ENCODE measurements around the gene ADORA3. TPM values are rescaled to one million over a fixed set of nuclear protein-coding genes. Genes with fewer than 3 reads are reported as not detected.

The ADORA3 gene
- total RNA-seq, 1 donor, result not detected

GRCh38 chr1:111490220-111490619 lies 13.2 kb downstream of the ADORA3 start:
- no peak for TF ChIP-seq CTCF (IDR thresholded peaks at IDR 0.05; ENCODE audit: extremely low read depth, low read depth, low read length)
- no peak for DNase-seq (ENCODE audit: insufficient read length, low spot score, missing footprints)
- no peak overlapping the region for H2AFZ ChIP-seq (ENCODE audit: low read length)
- no peaks in the 10 kb centered on the region for H3K36me3 ChIP-seq (ENCODE audit: insufficient read depth, low read length)
- no peaks in the 10 kb centered on the region for H3K79me2 ChIP-seq (ENCODE audit: insufficient read depth, low read length)
- no peaks in the 10 kb centered on the region for H4K20me1 ChIP-seq (ENCODE audit: insufficient read depth, low read length)
- no peak overlapping the region for H3K4me2 ChIP-seq (ENCODE audit: insufficient read depth, low read length)
- no peak overlapping the region for H3K27ac ChIP-seq (ENCODE audit: low read depth, low read length)
- H3K9me3 ChIP-seq (ENCODE audit: low read depth, low read length), result no peaks in the 10 kb centered on the region
- H3K4me3 ChIP-seq (ENCODE audit: insufficient read depth, low read length), result no peak overlapping the region
- peaks cover 10% of the 10 kb centered on the region for H3K27me3 ChIP-seq (ENCODE audit: insufficient read depth, low read length)
- no peaks in the 10 kb centered on the region for H3K4me1 ChIP-seq (ENCODE audit: insufficient read depth, low read length)

- Histone ChIP-seq H4K20me1 (ENCODE audit: insufficient read depth, low read length) (no peaks in the 10 kb centered on the region), H3K4me1 (ENCODE audit: insufficient read depth, low read length) (no peaks in the 10 kb centered on the region), H3K27ac (ENCODE audit: low read depth, low read length) (no peak overlapping the region), H3K4me3 (ENCODE audit: insufficient read depth, low read length) (no peak overlapping the region), H3K9me3 (ENCODE audit: low read depth, low read length) (no peaks in the 10 kb centered on the region), H3K27me3 (ENCODE audit: insufficient read depth, low read length) (peaks cover 10% of the 10 kb centered on the region), H3K4me2 (ENCODE audit: insufficient read depth, low read length) (no peak overlapping the region), H3K79me2 (ENCODE audit: insufficient read depth, low read length) (no peaks in the 10 kb centered on the region), H2AFZ (ENCODE audit: low read length) (no peak overlapping the region), H3K36me3 (ENCODE audit: insufficient read depth, low read length) (no peaks in the 10 kb centered on the region)
- no peak for TF ChIP-seq CTCF (IDR thresholded peaks at IDR 0.05; ENCODE audit: extremely low read depth, low read depth, low read length)
- no peak for DNase-seq (ENCODE audit: insufficient read length, low spot score, missing footprints)
Observed at GRCh38 chr1:111489604-111490003, 13.8 kb downstream of the ADORA3 start.

- Histone ChIP-seq H3K79me2 (ENCODE audit: insufficient read depth, low read length) (no peaks in the 10 kb centered on the region), H3K4me1 (ENCODE audit: insufficient read depth, low read length) (no peaks in the 10 kb centered on the region), H3K4me2 (ENCODE audit: insufficient read depth, low read length) (no peak overlapping the region), H3K27ac (ENCODE audit: low read depth, low read length) (no peak overlapping the region), H3K36me3 (ENCODE audit: insufficient read depth, low read length) (no peaks in the 10 kb centered on the region), H3K27me3 (ENCODE audit: insufficient read depth, low read length) (peaks cover 6% of the 10 kb centered on the region), H3K4me3 (ENCODE audit: insufficient read depth, low read length) (no peak overlapping the region), H2AFZ (ENCODE audit: low read length) (no peak overlapping the region), H4K20me1 (ENCODE audit: insufficient read depth, low read length) (no peaks in the 10 kb centered on the region), H3K9me3 (ENCODE audit: low read depth, low read length) (no peaks in the 10 kb centered on the region)
- DNase-seq (ENCODE audit: insufficient read length, low spot score, missing footprints), result no peak
- no peak for TF ChIP-seq CTCF (IDR thresholded peaks at IDR 0.05; ENCODE audit: extremely low read depth, low read depth, low read length)
Observed at GRCh38 chr1:111488669-111489068, 14.8 kb downstream of the ADORA3 start.

- H2AFZ ChIP-seq (ENCODE audit: low read length), result no peak overlapping the region
- H3K4me2 ChIP-seq (ENCODE audit: insufficient read depth, low read length), result no peak overlapping the region
- no peaks in the 10 kb centered on the region for H3K36me3 ChIP-seq (ENCODE audit: insufficient read depth, low read length)
- no peak overlapping the region for H3K4me3 ChIP-seq (ENCODE audit: insufficient read depth, low read length)
- H3K9me3 ChIP-seq (ENCODE audit: low read depth, low read length), result no peaks in the 10 kb centered on the region
- no peak for DNase-seq (ENCODE audit: insufficient read length, low spot score, missing footprints)
- peaks cover 6% of the 10 kb centered on the region for H3K4me1 ChIP-seq (ENCODE audit: insufficient read depth, low read length)
- peaks cover 4% of the 10 kb centered on the region for H3K27me3 ChIP-seq (ENCODE audit: insufficient read depth, low read length)
- H4K20me1 ChIP-seq (ENCODE audit: insufficient read depth, low read length), result no peaks in the 10 kb centered on the region
- no peaks in the 10 kb centered on the region for H3K79me2 ChIP-seq (ENCODE audit: insufficient read depth, low read length)
- H3K27ac ChIP-seq (ENCODE audit: low read depth, low read length), result no peak overlapping the region
- TF ChIP-seq CTCF (IDR thresholded peaks at IDR 0.05; ENCODE audit: extremely low read depth, low read depth, low read length), result no peak
Observed at GRCh38 chr1:111487133-111487532, 16.3 kb downstream of the ADORA3 start.
